ENCODE results near the gene CBLC.

CBLC gene

DNA sequence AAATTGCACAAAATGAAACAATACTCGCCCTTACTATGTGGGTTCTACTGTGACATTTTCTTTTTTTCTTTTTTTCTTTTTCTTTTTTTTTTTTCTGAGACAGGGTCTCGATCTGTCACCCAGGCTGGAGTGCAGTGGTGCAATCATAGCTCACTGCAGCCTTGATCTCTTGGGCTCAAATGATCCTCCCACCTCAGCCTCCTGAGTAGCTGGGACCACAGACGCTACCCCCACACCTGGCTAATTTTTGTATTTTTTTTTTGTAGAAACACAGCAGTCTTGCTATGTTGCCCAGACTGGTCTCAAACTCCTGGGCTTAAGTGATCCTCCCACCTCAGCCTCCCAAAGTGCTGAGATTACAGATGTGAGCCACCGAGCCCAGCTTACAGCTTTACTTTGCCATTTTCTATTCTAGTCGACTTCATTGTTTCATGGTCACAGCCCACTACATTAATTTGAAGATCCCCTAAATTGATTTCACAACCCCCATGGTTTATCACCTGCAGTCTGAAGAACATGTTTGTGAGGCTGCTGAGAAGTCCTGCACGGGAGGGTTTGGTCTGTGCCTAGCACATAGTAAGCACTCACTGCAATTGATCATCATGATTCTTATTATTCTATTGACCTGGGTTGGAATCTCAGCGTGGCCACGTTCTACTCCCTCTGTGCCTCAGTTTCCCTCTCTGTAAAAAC is 25.4 kb upstream of the CBLC start:
- H3K4me3 ChIP-seq (ENCODE audit: control insufficient read depth, low read depth, low read length) = no peak overlapping the region
- no peak for DNase-seq (ENCODE audit: low read depth)
- TF ChIP-seq, protein P1, sequence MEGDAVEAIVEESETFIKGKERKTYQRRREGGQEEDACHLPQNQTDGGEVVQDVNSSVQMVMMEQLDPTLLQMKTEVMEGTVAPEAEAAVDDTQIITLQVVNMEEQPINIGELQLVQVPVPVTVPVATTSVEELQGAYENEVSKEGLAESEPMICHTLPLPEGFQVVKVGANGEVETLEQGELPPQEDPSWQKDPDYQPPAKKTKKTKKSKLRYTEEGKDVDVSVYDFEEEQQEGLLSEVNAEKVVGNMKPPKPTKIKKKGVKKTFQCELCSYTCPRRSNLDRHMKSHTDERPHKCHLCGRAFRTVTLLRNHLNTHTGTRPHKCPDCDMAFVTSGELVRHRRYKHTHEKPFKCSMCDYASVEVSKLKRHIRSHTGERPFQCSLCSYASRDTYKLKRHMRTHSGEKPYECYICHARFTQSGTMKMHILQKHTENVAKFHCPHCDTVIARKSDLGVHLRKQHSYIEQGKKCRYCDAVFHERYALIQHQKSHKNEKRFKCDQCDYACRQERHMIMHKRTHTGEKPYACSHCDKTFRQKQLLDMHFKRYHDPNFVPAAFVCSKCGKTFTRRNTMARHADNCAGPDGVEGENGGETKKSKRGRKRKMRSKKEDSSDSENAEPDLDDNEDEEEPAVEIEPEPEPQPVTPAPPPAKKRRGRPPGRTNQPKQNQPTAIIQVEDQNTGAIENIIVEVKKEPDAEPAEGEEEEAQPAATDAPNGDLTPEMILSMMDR (conservative IDR thresholded peaks at IDR 0.05; ENCODE audit: control insufficient read depth, insufficient read depth, low read depth, low read length) = no peak

GRCh38 chr19:44752816-44753625 is 24.7 kb upstream of the CBLC start:
- H3K4me3 ChIP-seq (ENCODE audit: control insufficient read depth, low read depth, low read length) = no peak overlapping the region
- DNase-seq (ENCODE audit: low read depth) = peak; percentile 98
- TF ChIP-seq, protein P1 (conservative IDR thresholded peaks at IDR 0.05; ENCODE audit: control insufficient read depth, insufficient read depth, low read depth, low read length) = no peak

- TF ChIP-seq, protein P1 (conservative IDR thresholded peaks at IDR 0.05; ENCODE audit: control insufficient read depth, insufficient read depth, low read depth, low read length) = no peak
- peak overlapping the region; percentile 41 for H3K4me3 ChIP-seq (ENCODE audit: control insufficient read depth, low read depth, low read length)
- no peak for DNase-seq (ENCODE audit: low read depth)
These were observed 24.1 kb upstream of the CBLC start for GRCh38 chr19:44753626-44753931.

GRCh38 chr19:44753932-44754749 is 23.5 kb upstream of the CBLC start:
- DNase-seq (ENCODE audit: low read depth) = peak; percentile 87
- TF ChIP-seq, protein P1 (conservative IDR thresholded peaks at IDR 0.05; ENCODE audit: control insufficient read depth, insufficient read depth, low read depth, low read length) = no peak
- peak overlapping the region; percentile 41 for H3K4me3 ChIP-seq (ENCODE audit: control insufficient read depth, low read depth, low read length)

DNA sequence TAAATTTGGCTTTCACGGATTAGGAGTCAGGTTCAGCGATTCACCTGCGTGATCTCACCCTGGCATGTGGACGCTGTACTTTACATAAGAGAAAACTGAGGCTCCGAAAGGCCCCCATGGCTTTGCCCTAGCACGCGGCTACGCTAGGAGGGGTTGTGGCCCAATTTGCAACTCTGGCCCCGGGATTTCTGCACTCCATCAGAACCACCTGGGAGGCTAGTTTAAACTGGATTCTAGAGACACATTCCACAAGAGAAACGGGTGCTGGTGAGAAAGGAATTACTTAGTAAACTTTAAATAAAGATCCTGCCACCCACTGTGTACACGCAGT is 23.0 kb upstream of the CBLC start:
- no peak for DNase-seq (ENCODE audit: low read depth)
- TF ChIP-seq, protein P1 (conservative IDR thresholded peaks at IDR 0.05; ENCODE audit: control insufficient read depth, insufficient read depth, low read depth, low read length) = no peak
- H3K4me3 ChIP-seq (ENCODE audit: control insufficient read depth, low read depth, low read length) = no peak overlapping the region

DNA sequence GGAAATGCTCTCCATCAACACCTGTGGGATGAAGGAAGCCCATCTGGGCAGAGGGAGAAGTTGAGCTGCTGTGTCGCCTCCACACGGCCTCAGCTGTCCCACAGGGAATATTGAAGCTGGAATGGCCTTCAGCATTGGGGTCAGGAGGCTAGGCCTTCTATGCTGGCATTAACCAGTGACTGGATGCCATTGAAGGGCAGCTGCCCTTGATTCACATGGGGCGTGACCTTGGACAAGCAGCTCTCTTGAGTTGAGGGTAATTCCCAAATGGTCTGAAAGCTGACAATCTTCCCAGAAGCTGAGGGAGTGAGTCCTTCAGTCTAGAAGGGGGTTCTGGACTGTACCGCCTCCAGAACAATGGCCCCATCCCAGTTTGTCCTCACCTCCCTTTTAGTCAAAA is 22.5 kb upstream of the CBLC start:
- DNase-seq (ENCODE audit: low read depth) = no peak
- H3K4me3 ChIP-seq (ENCODE audit: control insufficient read depth, low read depth, low read length) = no peak overlapping the region
- TF ChIP-seq, protein P1 (conservative IDR thresholded peaks at IDR 0.05; ENCODE audit: control insufficient read depth, insufficient read depth, low read depth, low read length) = no peak

Data from fibroblast of mammary gland (primary cell).